ENCODE measurements around the gene TCHHL1. TPM values are rescaled to one million over a fixed set of nuclear protein-coding genes. Genes with fewer than 3 reads are reported as not detected.

The TCHHL1 gene
- total and polyA plus RNA-seq, 11 donors: not detected

- TF ChIP-seq POLR2A (IDR thresholded peaks at IDR 0.05) (no peak), CTCF (IDR thresholded peaks at IDR 0.05) (no peak)
- no peaks in the 10 kb centered on the region for H3K9me3 ChIP-seq
- H3K27me3 ChIP-seq: peaks cover 0 to 33% (median 4%) of the 10 kb centered on the region in 9 donors
- H3K4me1 ChIP-seq: no peaks in the 10 kb centered on the region
- H3K4me3 ChIP-seq: no peak overlapping the region
- DNase-seq: no peak
- no peaks in the 10 kb centered on the region for H3K36me3 ChIP-seq
- intact Hi-C loops (cut with DNase I): loop anchor here in 1 of 10 donors (5.0 kb wide), 1 partner anchor 45 kb away; no protein-coding TSS in a partner anchor
- H3K27ac ChIP-seq: no peak overlapping the region
- no peak for ATAC-seq
Observed at GRCh38 chr1:152067150-152067549, 21.7 kb downstream of the TCHHL1 start.

- Histone ChIP-seq H3K27ac (no peak overlapping the region), H3K9me3 (no peaks in the 10 kb centered on the region), H3K4me3 (no peak overlapping the region), H3K36me3 (no peaks in the 10 kb centered on the region), H3K27me3 (peaks cover 0 to 46% (median 7%) of the 10 kb centered on the region in 9 donors), H3K4me1 (no peaks in the 10 kb centered on the region)
- intact Hi-C loops (cut with DNase I): loop anchor here in 2 of 10 donors (5.0 kb wide), 2 partner anchors 390 to 395 kb away; no protein-coding TSS in a partner anchor
- no peak for DNase-seq
- ATAC-seq: no peak
- TF ChIP-seq POLR2A (IDR thresholded peaks at IDR 0.05) (no peak), CTCF (IDR thresholded peaks at IDR 0.05) (no peak)
Observed at GRCh38 chr1:152061952-152062351, 26.9 kb downstream of the TCHHL1 start.

- Histone ChIP-seq H3K9me3 (no peaks in the 10 kb centered on the region), H3K4me3 (no peak overlapping the region), H3K4me1 (peaks cover 1 to 40% (median 3%) of the 10 kb centered on the region in 12 donors), H3K27me3 (peaks cover 0 to 46% (median 0%) of the 10 kb centered on the region in 9 donors), H3K27ac (no peak overlapping the region), H3K36me3 (no peaks in the 10 kb centered on the region)
- DNase-seq (no peak), ATAC-seq (no peak)
- 57 to 74% (median 63%) methylated on average over 13 of the region's 13 CpGs for WGBS, 4 donors
- TF ChIP-seq CTCF (IDR thresholded peaks at IDR 0.05) (no peak), POLR2A (IDR thresholded peaks at IDR 0.05) (no peak)
- intact Hi-C loops (cut with DNase I): loop anchor here in 9 of 10 donors (2.0 to 10.0 kb wide), 8 partner anchors 61 to 405 kb away; partner anchors contain the start of gene TCHH (in 1 of the 9)
Observed at GRCh38 chr1:152053375-152053774, 35.5 kb downstream of the TCHHL1 start.

DNA sequence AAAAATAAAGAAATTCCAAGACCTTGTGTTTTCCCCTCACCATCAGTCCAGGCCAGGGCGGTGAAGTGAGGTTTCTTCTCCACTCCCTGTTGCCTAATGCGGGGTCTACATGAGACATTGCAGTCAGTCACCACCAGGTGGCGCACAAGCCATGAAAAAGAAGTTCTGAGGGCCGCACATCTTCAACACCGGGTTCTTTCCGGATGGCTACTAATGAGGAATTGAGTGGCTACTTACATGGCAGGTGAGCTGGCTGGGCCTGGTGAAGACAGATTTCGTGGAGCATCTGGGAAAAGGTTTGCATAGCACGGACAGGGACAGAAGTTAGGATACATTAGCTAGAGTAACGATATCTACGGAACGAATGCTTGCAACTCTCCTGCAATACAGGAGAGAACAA, 36.3 kb downstream of the TCHHL1 start:
- Histone ChIP-seq H3K9me3 (no peaks in the 10 kb centered on the region), H3K4me3 (no peak overlapping the region), H3K4me1 (peaks cover 3 to 48% (median 8%) of the 10 kb centered on the region in 12 donors), H3K27ac (no peak overlapping the region), H3K27me3 (peaks cover 0 to 38% (median 0%) of the 10 kb centered on the region in 9 donors), H3K36me3 (no peaks in the 10 kb centered on the region)
- peak; percentile 79 to 87 (median 84) for DNase-seq
- TF ChIP-seq CTCF (IDR thresholded peaks at IDR 0.05): peak; percentile 83 to 96 (median 90)
- no peak for TF ChIP-seq POLR2A (IDR thresholded peaks at IDR 0.05)
- intact Hi-C loops (cut with DNase I): loop anchor here in 9 of 10 donors (1.0 to 10.0 kb wide), 9 partner anchors 62 to 406 kb away; partner anchors contain the start of gene TCHH (in 1 of the 9)
- WGBS, 4 donors: 24 to 28% (median 26%) methylated on average over 11 of the region's 11 CpGs
- peak in 3 of 4 donors; percentile 35 to 53 (median 47) for ATAC-seq

Measured in heart left ventricle (tissue), 16 donors.